HG03575 (cell line): ENCODE results near the gene KDF1.
A peak's percentile ranks its signal among the peaks of the same experiment; 100 is the strongest.

Experiments
- ATAC-seq: cut with Tn5 transposase; IDR thresholded peaks from one replicate; pipeline ENCODE4 v1.9.1; 2021; ENCODE audit not compliant: unreplicated experiment, insufficient number of reproducible peaks, low FRiP score; ENCODE audit errors: extremely low read depth

KDF1 gene

GRCh38 chr1:26932531-26932930, 27.7 kb downstream of the KDF1 start:
- no peak for ATAC-seq

- ATAC-seq = no peak
These were observed 36.6 kb downstream of the KDF1 start for GRCh38 chr1:26923711-26924110.

GRCh38 chr1:26922901-26923300, 37.4 kb downstream of the KDF1 start:
- ATAC-seq = no peak

- ATAC-seq = no peak
These were observed 37.9 kb downstream of the KDF1 start for GRCh38 chr1:26922431-26922729.

- peak; percentile 82 for ATAC-seq
These were observed 38.5 kb downstream of the KDF1 start, which contains the start of gene NUDC for GRCh38 chr1:26921540-26922430. TSS of gene NUDC (plus strand) at chr1:26921743. CDS start at chr1:26921849, 106 bp downstream.

GRCh38 chr1:26921126-26921539, 39.1 kb downstream of the KDF1 start:
- peak; percentile 20 for ATAC-seq

GRCh38 chr1:26915204-26915842, 44.9 kb downstream of the KDF1 start:
- no peak for ATAC-seq

GRCh38 chr1:26913754-26914619, 46.3 kb downstream of the KDF1 start, which contains the start of gene NR0B2:
TSS of gene NR0B2 (minus strand) at chr1:26913975. CDS start at chr1:26913940, 35 bp downstream.
- ATAC-seq = no peak

GRCh38 chr1:26913389-26913753, 46.9 kb downstream of the KDF1 start:
- no peak for ATAC-seq

- no peak for ATAC-seq
These were observed 48.1 kb downstream of the KDF1 start for GRCh38 chr1:26912147-26912490.

GRCh38 chr1:26911399-26912146, 48.7 kb downstream of the KDF1 start:
- ATAC-seq = no peak

GRCh38 chr1:26910343-26911160, 49.7 kb downstream of the KDF1 start:
- no peak for ATAC-seq

GRCh38 chr1:26909951-26910342, 50.3 kb downstream of the KDF1 start:
- no peak for ATAC-seq

GRCh38 chr1:26907071-26907917, 53.0 kb downstream of the KDF1 start:
- ATAC-seq = no peak

- ATAC-seq = no peak
These were observed 59.3 kb downstream of the KDF1 start for GRCh38 chr1:26900815-26901511.

- ATAC-seq = no peak
These were observed 60.1 kb downstream of the KDF1 start, which contains the start of gene GPATCH3 for GRCh38 chr1:26900001-26900814. TSS of gene GPATCH3 (minus strand) at chr1:26900467. CDS start at chr1:26900442, 25 bp downstream.
